H9 (cell line): ENCODE measurements around the gene TOM1L2. TPM values are rescaled to one million over a fixed set of nuclear protein-coding genes. Genes with fewer than 3 reads are reported as not detected.

ENCODE experiments used
- DNase-seq: peaks from one replicate; pipeline ENCODE4 v3.0.0-alpha.2; 2017
- H2AFZ ChIP-seq: one replicate; pipeline ENCODE4 v1.6.1; 2013; ENCODE audit warnings: mild to moderate bottlenecking, low read length, control low read depth, moderate library complexity
- H2AK5ac ChIP-seq: 2 replicates; pipeline ENCODE4 v1.6.1; 2013; ENCODE audit warnings: low read length, control low read depth, mixed read lengths; ENCODE audit not compliant: insufficient read length
- H2BK120ac ChIP-seq: one replicate; pipeline ENCODE4 v1.6.1; 2013; ENCODE audit warnings: low read depth, mild to moderate bottlenecking, low read length, control low read depth, inconsistent platforms; ENCODE audit not compliant: poor library complexity, severe bottlenecking
- H2BK12ac ChIP-seq: 2 replicates; pipeline ENCODE4 v1.6.1; 2013; ENCODE audit warnings: low read length, control low read depth, mixed read lengths, low read depth; ENCODE audit not compliant: insufficient read length
- H2BK15ac ChIP-seq: 2 replicates; pipeline ENCODE4 v1.6.1; 2013; ENCODE audit warnings: low read depth, low read length, control low read depth
- H2BK20ac ChIP-seq: one replicate; pipeline ENCODE4 v1.6.1; 2013; ENCODE audit warnings: low read depth, mild to moderate bottlenecking, low read length, control low read depth, inconsistent platforms; ENCODE audit not compliant: poor library complexity, severe bottlenecking
- H2BK5ac ChIP-seq: 2 replicates; pipeline ENCODE4 v1.6.1; 2013; ENCODE audit warnings: low read length, control low read depth, mixed read lengths; ENCODE audit not compliant: insufficient read length
- H3K14ac ChIP-seq: 2 replicates; pipeline ENCODE4 v1.6.1; 2013; ENCODE audit warnings: low read length, control low read depth; ENCODE audit not compliant: insufficient read depth
- H3K18ac ChIP-seq: 2 replicates; pipeline ENCODE4 v1.6.1; 2013; ENCODE audit warnings: low read depth, mild to moderate bottlenecking, mixed read lengths, low read length, control low read depth; ENCODE audit not compliant: insufficient read length
- H3K23ac ChIP-seq: 2 replicates; pipeline ENCODE4 v1.6.1; 2013; ENCODE audit warnings: low read length, control low read depth, mixed read lengths, low read depth; ENCODE audit not compliant: insufficient read length
- H3K23me2 ChIP-seq: 2 replicates; pipeline ENCODE4 v1.6.1; 2013; ENCODE audit warnings: low read depth, mild to moderate bottlenecking, mixed read lengths, low read length, control low read depth; ENCODE audit not compliant: insufficient read length, poor library complexity, severe bottlenecking
- H3K27ac ChIP-seq: 2 replicates; pipeline ENCODE4 v1.5.1; 2013; ENCODE audit warnings: low read length, control low read depth, mixed read lengths, low read depth; ENCODE audit not compliant: insufficient read length
- H3K27me3 ChIP-seq: 2 replicates; pipeline ENCODE4 v1.6.1; 2013; ENCODE audit warnings: low read length, control low read depth, inconsistent platforms; ENCODE audit not compliant: insufficient read depth
- H3K4ac ChIP-seq: 2 replicates; pipeline ENCODE4 v1.6.1; 2013; ENCODE audit warnings: low read depth, mild to moderate bottlenecking, control low read depth, inconsistent platforms, low read length, moderate library complexity
- H3K4me1 ChIP-seq: 2 replicates; pipeline ENCODE4 v1.6.1; 2013; ENCODE audit warnings: low read length, control low read depth, inconsistent platforms; ENCODE audit not compliant: insufficient read depth
- H3K4me2 ChIP-seq: 2 replicates; pipeline ENCODE4 v1.6.1; 2013; ENCODE audit warnings: low read length, control low read depth, mixed read lengths; ENCODE audit not compliant: insufficient read length, insufficient read depth
- H3K56ac ChIP-seq: 2 replicates; pipeline ENCODE4 v1.6.1; 2013; ENCODE audit warnings: low read depth, mild to moderate bottlenecking, mixed read lengths, low read length, control low read depth; ENCODE audit not compliant: insufficient read length
- H3K79me1 ChIP-seq: 2 replicates; pipeline ENCODE4 v1.6.1; 2013; ENCODE audit warnings: low read depth, mild to moderate bottlenecking, moderate library complexity, low read length, control low read depth, inconsistent platforms; ENCODE audit not compliant: insufficient read depth, poor library complexity, severe bottlenecking
- H3K79me2 ChIP-seq: 2 replicates; pipeline ENCODE4 v1.6.1; 2013; ENCODE audit warnings: low read length, control low read depth, inconsistent platforms; ENCODE audit not compliant: insufficient read depth
- H3K9ac ChIP-seq: 2 replicates; pipeline ENCODE4 v1.6.1; 2013; ENCODE audit warnings: low read length, control low read depth, mixed read lengths; ENCODE audit not compliant: insufficient read length; ENCODE audit errors: extremely low read depth
- H3K9me3 ChIP-seq: one replicate; pipeline ENCODE4 v1.6.1; 2013; ENCODE audit warnings: low read depth, low read length, inconsistent platforms; ENCODE audit not compliant: control insufficient read depth
- H3T11ph ChIP-seq: one replicate; pipeline ENCODE4 v1.6.1; 2013; ENCODE audit warnings: mild to moderate bottlenecking, low read length, control low read depth, inconsistent platforms
- H4K20me1 ChIP-seq: one replicate; pipeline ENCODE4 v1.6.1; 2013; ENCODE audit not compliant: control insufficient read depth, insufficient read length, insufficient read depth
- H4K5ac ChIP-seq: 2 replicates; pipeline ENCODE4 v1.6.1; 2013; ENCODE audit warnings: low read depth, mild to moderate bottlenecking, mixed read lengths, low read length, control low read depth; ENCODE audit not compliant: insufficient read length
- H4K8ac ChIP-seq: replicated peaks from 2 replicates; pipeline ENCODE4 v1.6.1; 2013; ENCODE audit warnings: low read length, control low read depth, mixed read lengths, low read depth; ENCODE audit not compliant: insufficient read length
- H4K91ac ChIP-seq: 2 replicates; pipeline ENCODE4 v1.6.1; 2013; ENCODE audit warnings: low read depth, mild to moderate bottlenecking, moderate library complexity, mixed read lengths, low read length, control low read depth; ENCODE audit not compliant: insufficient read length
- H3K27ac Mint-ChIP-seq, 3 experiments: 2 replicates in 2 of 3; 3 replicates in 1 of 3; pipeline ENCODE4 v1.8.0; 2020 to 2021; ENCODE audit warnings: mixed read lengths in 3 of 3, mild to moderate bottlenecking in 1 of 3, moderate library complexity in 1 of 3
- H3K27me3 Mint-ChIP-seq: 2 replicates; pipeline ENCODE4 v1.8.0; 2021; ENCODE audit warnings: low read depth, mild to moderate bottlenecking, moderate library complexity, mixed read lengths
- H3K36me3 Mint-ChIP-seq, 3 experiments: 2 replicates in 2 of 3; 3 replicates in 1 of 3; pipeline ENCODE4 v1.8.0; 2020 to 2021; ENCODE audit warnings: low read depth in 3 of 3, mixed read lengths in 3 of 3; ENCODE audit not compliant: insufficient read depth in 1 of 3
- H3K4me1 Mint-ChIP-seq, 2 experiments: 2 replicates each; pipeline ENCODE4 v1.8.0; 2020; ENCODE audit warnings: mixed read lengths in 2 of 2
- H3K4me3 Mint-ChIP-seq, 2 experiments: 2 replicates in 1 of 2; 3 replicates in 1 of 2; pipeline ENCODE4 v1.8.0; 2020 to 2021; ENCODE audit warnings: mild to moderate bottlenecking in 2 of 2, mixed read lengths in 2 of 2, moderate library complexity in 1 of 2
- H3K9me3 Mint-ChIP-seq, 2 experiments: 2 replicates in 1 of 2; 3 replicates in 1 of 2; pipeline ENCODE4 v1.8.0; 2020; ENCODE audit warnings: mild to moderate bottlenecking in 2 of 2, mixed read lengths in 2 of 2, moderate library complexity in 1 of 2
- CTCF ChIP-seq: fragments of 200-600 bp; sonication (generic); conservative IDR thresholded peaks from 3 replicates; pipeline ENCODE4 v1.8.0; 2021; ENCODE audit warnings: antibody characterized with exemption, mild to moderate bottlenecking
- whole genome bisulfite sequencing: extraction: QIAGEN DNeasy Blood & Tissue Kit; methylation state at CpG from one replicate; pipeline ENCODE4 v1.1.7; 2013; ENCODE audit warnings: missing lambda C conversion rate, low lambda C conversion rate, mixed read lengths; ENCODE audit not compliant: insufficient read length; ENCODE audit errors: extremely low coverage; 5-methylcytosine and 5-hydroxymethylcytosine counted together
- total RNA-seq: library from RNA; stranded (reverse); gene quantifications from 2 replicates; pipeline ENCODE4 v1.2.1, GENCODE V29; 2021

TOM1L2 gene
- total RNA-seq, 1 experiment from 2014 or later: 4.6 TPM

GRCh38 chr17:17841601-17842025 lies 130.6 kb downstream of the TOM1L2 start:
- peaks cover 19% of the 10 kb centered on the region for H3K4me1 ChIP-seq
- H3K14ac ChIP-seq: peak overlapping the region; percentile 56
- no peak overlapping the region for H2BK120ac ChIP-seq
- H2BK15ac ChIP-seq: peak overlapping the region; percentile 72; the same call in 1 of the 2 replicates
- H3K4ac ChIP-seq: no peak overlapping the region
- no peak for TF ChIP-seq CTCF
- no peaks in the 10 kb centered on the region for H3K9me3 ChIP-seq
- H3K27me3 ChIP-seq: no peaks in the 10 kb centered on the region
- H3K4me2 ChIP-seq: no peak overlapping the region
- no peak overlapping the region for H3T11ph ChIP-seq
- H3K9ac ChIP-seq: no peak overlapping the region
- H3K79me1 ChIP-seq: no peaks in the 10 kb centered on the region
- H4K8ac ChIP-seq: no peak overlapping the region
- Mint-ChIP-seq H3K9me3 (no peaks in the 10 kb centered on the region; a peak in 2 of 5 replicates), H3K27me3 (peaks cover 2% of the 10 kb centered on the region; the same call in 1 of the 2 replicates), H3K27ac (peak overlapping the region in 1 of 3 experiments; percentile 96; a peak in 3 of 7 replicates), H3K36me3 (peaks cover 0 to 2% (median 0%) of the 10 kb centered on the region in 3 experiments; a peak in 1 of 7 replicates), H3K4me1 (peaks cover 50 to 60% of the 10 kb centered on the region in 2 experiments), H3K4me3 (no peak overlapping the region; a peak in 1 of 5 replicates)
- peak; percentile 49 for DNase-seq
- H3K18ac ChIP-seq: peak overlapping the region; percentile 6
- peak overlapping the region; percentile 12 for H2AK5ac ChIP-seq
- no peak overlapping the region for H2BK20ac ChIP-seq
- H2BK12ac ChIP-seq: peak overlapping the region; percentile 87
- no peak overlapping the region for H2AFZ ChIP-seq
- no CpG with 5 or more reads among the region's 1 CpG for WGBS
- H2BK5ac ChIP-seq: no peak overlapping the region
- peaks cover 10% of the 10 kb centered on the region for H3K23me2 ChIP-seq
- peaks cover 3% of the 10 kb centered on the region for H4K20me1 ChIP-seq
- no peaks in the 10 kb centered on the region for H3K79me2 ChIP-seq
- H3K23ac ChIP-seq: no peak overlapping the region
- no peak overlapping the region for H3K56ac ChIP-seq
- no peak overlapping the region for H4K5ac ChIP-seq
- H4K91ac ChIP-seq: no peak overlapping the region
- H3K27ac ChIP-seq: no peak overlapping the region
